CD4-positive, alpha-beta T cell (primary cell): ENCODE data around the gene CDC25A. TPM values are rescaled to one million over a fixed set of nuclear protein-coding genes. Genes with fewer than 3 reads are reported as not detected.

Experiments used
- ATAC-seq: fragments of 200-7000 bp; cut with Tn5 transposase; one replicate; pipeline ENCODE4 v1.10.0; 2022; ENCODE audit warnings: mild to moderate bottlenecking; ENCODE audit not compliant: poor library complexity
- CTCF ChIA-PET: fragments of 350-600 bp; sonication (Branson Sonifier 250); formaldehyde crosslinking; loops from one replicate; lab custom pipeline; 2021; ENCODE audit warnings: antibody characterized with exemption, inconsistent platforms; lab: Charles Lee
- POLR2A ChIA-PET: fragments of 350-600 bp; sonication (Branson Sonifier 250); formaldehyde crosslinking; loops from one replicate; lab custom pipeline; 2021; ENCODE audit warnings: antibody characterized with exemption, inconsistent platforms; lab: Charles Lee
- DNase-seq, 14 experiments: peaks; one replicate each; pipeline ENCODE4 v3.0.0-alpha.2; 2013 to 2020; ENCODE audit warnings: mixed read lengths in 2 of 14
- H3K27ac ChIP-seq, 2 donors: one replicate each; pipeline versions ENCODE4 v1.5.1 to v1.7.0; 2013; ENCODE audit warnings: low read length in 2 of 2, low read depth in 1 of 2, mild to moderate bottlenecking in 1 of 2
- H3K27me3 ChIP-seq, 2 experiments: 1 replicate in 1 of 2; 2 replicates in 1 of 2; pipeline versions ENCODE4 v1.6.1 to v1.7.0; 2013; ENCODE audit warnings: low read length in 2 of 2, control low read depth in 1 of 2, mild to moderate bottlenecking in 1 of 2, moderate library complexity in 1 of 2; ENCODE audit not compliant: insufficient read depth in 2 of 2, control insufficient read depth in 1 of 2
- H3K36me3 ChIP-seq: one replicate; pipeline ENCODE4 v1.6.1; 2013; ENCODE audit warnings: low read length, control low read depth; ENCODE audit not compliant: insufficient read depth
- H3K4me1 ChIP-seq: one replicate; pipeline ENCODE4 v1.6.1; 2013; ENCODE audit warnings: low read length, control low read depth; ENCODE audit not compliant: insufficient read depth
- H3K4me3 ChIP-seq: one replicate; pipeline ENCODE4 v1.5.1; 2013; ENCODE audit warnings: mild to moderate bottlenecking, low read length, moderate library complexity
- H3K9me3 ChIP-seq, 2 experiments: 1 replicate in 1 of 2; 2 replicates in 1 of 2; pipeline versions ENCODE4 v1.6.1 to v1.7.0; 2013; ENCODE audit warnings: low read length in 2 of 2, mild to moderate bottlenecking in 2 of 2, control low read depth in 1 of 2, moderate library complexity in 1 of 2; ENCODE audit not compliant: control insufficient read depth in 1 of 2, insufficient read depth in 1 of 2
- H3K27ac Mint-ChIP-seq: one replicate; pipeline ENCODE4 v1.8.0; 2020; ENCODE audit warnings: mixed read lengths
- H3K27me3 Mint-ChIP-seq: one replicate; pipeline ENCODE4 v1.8.0; 2021; ENCODE audit warnings: mixed read lengths
- H3K36me3 Mint-ChIP-seq: one replicate; pipeline ENCODE4 v1.8.0; 2021; ENCODE audit warnings: low read depth, mixed read lengths
- H3K4me1 Mint-ChIP-seq: one replicate; pipeline ENCODE4 v1.8.0; 2021; ENCODE audit warnings: low read depth, mixed read lengths
- H3K4me3 Mint-ChIP-seq: one replicate; pipeline ENCODE4 v1.8.0; 2020; ENCODE audit warnings: mild to moderate bottlenecking, mixed read lengths
- H3K9me3 Mint-ChIP-seq: one replicate; pipeline ENCODE4 v1.8.0; 2020; ENCODE audit warnings: mixed read lengths
- intact Hi-C, 2 experiments: fragments of 100-400 bp; cut with DNase I in 1 of 2; cut with micrococcal nuclease in 1 of 2; formaldehyde crosslinking; loops; one replicate each; pipeline versions ENCODE4 v1.15.1 to v1.9.0; 2023 to 2025; cut with DNase I, micrococcal nuclease
- total RNA-seq, 174 experiments: library from RNA in 2 of 174; stranded (reverse) in 2 of 174; gene quantifications; one replicate each; pipeline ENCODE4 v1.2.3 and lab custom pipeline; 2021 to 2026
- TF ChIP-seq, protein P1 (sequence below): fragments of 200-600 bp; IDR thresholded peaks from one replicate; pipeline ENCODE4 v1.8.0; 2022; ENCODE audit warnings: antibody characterized with exemption, mild to moderate bottlenecking

CDC25A gene
- total RNA-seq, 2 experiments from 2014 or later = 0.14 TPM; not detected in 1

DNA sequence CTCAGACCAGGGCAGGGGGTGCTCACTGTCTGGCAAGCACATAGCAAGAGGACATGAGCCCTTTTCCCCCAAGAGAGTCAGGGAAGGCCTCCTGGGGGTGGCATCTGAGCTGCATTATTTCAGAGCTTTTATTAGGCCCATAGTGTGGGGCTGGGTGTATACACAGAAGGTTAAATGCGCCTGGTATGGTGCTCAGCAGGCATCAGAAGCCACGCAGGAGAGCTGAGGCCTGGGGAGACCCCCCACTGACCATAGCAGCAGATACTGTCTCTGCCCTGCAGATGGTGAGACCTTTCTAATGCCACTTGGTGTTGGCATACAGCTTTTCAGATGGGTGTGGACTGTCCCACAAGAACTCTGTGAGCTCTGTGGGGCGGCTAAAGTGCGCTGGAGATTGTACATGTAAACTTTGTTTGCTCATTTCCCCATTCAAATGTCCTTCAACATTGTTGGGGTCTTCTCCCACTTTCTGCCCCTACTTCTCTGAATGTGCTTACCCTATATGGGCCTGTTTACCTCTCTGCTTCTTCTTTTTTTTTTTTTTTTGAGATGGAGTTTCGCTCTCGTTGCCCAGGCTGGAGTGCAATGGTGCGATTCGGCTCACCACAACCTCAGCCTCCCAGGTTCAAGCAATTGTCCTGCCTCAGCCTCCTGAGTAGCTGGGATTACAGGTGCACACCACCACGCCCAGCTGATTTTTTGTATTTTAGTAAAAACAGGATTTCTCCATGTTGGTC, 62.2 kb downstream of the CDC25A start:
- no peaks in the 10 kb centered on the region for H3K4me1 ChIP-seq
- no peak for ATAC-seq

DNA sequence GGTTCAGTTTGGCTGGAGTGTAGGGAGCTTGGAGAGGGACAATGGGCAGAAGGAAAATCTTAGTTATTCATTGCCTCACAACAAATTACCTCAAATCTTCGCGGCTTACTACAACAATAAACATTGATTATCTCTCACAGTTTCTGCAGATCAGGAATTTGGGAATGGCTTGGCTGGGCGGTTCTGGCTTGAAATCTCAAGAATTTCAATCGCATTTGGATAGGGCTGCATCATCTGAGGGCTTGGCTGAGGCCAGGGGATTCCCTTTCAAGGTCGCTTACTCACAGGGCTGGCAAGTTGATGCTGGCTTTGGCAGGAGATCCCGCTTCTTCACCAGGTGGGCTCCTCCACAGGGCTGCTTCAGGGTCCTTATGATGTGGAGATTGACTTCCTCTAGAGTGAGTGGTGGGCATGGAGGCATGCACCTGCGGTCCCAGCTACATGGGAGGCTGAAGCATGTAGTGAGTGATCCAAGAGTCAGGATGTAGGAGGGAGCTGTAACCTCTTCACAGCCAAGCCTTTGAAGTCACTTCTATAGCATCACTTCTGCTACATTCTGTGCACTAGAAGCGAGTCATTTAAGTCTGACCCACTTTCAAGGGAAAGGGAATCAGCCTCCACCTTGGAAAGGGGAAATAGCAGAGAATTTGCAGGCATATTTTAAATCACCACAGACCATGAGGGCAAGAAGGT, 63.1 kb downstream of the CDC25A start:
- POLR2A ChIA-PET = no interaction called here
- Histone ChIP-seq H3K27me3 (no peaks in the 10 kb centered on the region), H3K36me3 (no peaks in the 10 kb centered on the region), H3K4me3 (no peak overlapping the region), H3K9me3 (no peaks in the 10 kb centered on the region), H3K4me1 (no peaks in the 10 kb centered on the region), H3K27ac (no peak overlapping the region)
- no peaks in the 10 kb centered on the region for H3K4me1 Mint-ChIP-seq
- intact Hi-C loops = no loop called here
- DNase-seq (no peak), ATAC-seq (no peak)
- TF ChIP-seq, protein P1, sequence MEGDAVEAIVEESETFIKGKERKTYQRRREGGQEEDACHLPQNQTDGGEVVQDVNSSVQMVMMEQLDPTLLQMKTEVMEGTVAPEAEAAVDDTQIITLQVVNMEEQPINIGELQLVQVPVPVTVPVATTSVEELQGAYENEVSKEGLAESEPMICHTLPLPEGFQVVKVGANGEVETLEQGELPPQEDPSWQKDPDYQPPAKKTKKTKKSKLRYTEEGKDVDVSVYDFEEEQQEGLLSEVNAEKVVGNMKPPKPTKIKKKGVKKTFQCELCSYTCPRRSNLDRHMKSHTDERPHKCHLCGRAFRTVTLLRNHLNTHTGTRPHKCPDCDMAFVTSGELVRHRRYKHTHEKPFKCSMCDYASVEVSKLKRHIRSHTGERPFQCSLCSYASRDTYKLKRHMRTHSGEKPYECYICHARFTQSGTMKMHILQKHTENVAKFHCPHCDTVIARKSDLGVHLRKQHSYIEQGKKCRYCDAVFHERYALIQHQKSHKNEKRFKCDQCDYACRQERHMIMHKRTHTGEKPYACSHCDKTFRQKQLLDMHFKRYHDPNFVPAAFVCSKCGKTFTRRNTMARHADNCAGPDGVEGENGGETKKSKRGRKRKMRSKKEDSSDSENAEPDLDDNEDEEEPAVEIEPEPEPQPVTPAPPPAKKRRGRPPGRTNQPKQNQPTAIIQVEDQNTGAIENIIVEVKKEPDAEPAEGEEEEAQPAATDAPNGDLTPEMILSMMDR = no peak
- H3K36me3 Mint-ChIP-seq = no peaks in the 10 kb centered on the region
- no peak overlapping the region for H3K4me3 Mint-ChIP-seq
- H3K9me3 Mint-ChIP-seq = no peaks in the 10 kb centered on the region
- H3K27ac Mint-ChIP-seq = no peak overlapping the region
- no peaks in the 10 kb centered on the region for H3K27me3 Mint-ChIP-seq
- CTCF ChIA-PET = no interaction called here

More for the DNA sequence above, 62.2 kb downstream of the CDC25A start:
- intact Hi-C loops = no loop called here
- ChIA-PET POLR2A (no interaction called here), CTCF (no interaction called here)
- Histone ChIP-seq H3K27ac (no peak overlapping the region), H3K4me3 (no peak overlapping the region), H3K9me3 (no peaks in the 10 kb centered on the region), H3K36me3 (no peaks in the 10 kb centered on the region), H3K27me3 (no peaks in the 10 kb centered on the region)
- no peaks in the 10 kb centered on the region for H3K27me3 Mint-ChIP-seq
- H3K4me1 Mint-ChIP-seq = no peaks in the 10 kb centered on the region
- no peak for DNase-seq
- no peak overlapping the region for H3K4me3 Mint-ChIP-seq
- no peak overlapping the region for H3K27ac Mint-ChIP-seq
- TF ChIP-seq, protein P1 = no peak
- H3K9me3 Mint-ChIP-seq = no peaks in the 10 kb centered on the region
- H3K36me3 Mint-ChIP-seq = no peaks in the 10 kb centered on the region

DNA sequence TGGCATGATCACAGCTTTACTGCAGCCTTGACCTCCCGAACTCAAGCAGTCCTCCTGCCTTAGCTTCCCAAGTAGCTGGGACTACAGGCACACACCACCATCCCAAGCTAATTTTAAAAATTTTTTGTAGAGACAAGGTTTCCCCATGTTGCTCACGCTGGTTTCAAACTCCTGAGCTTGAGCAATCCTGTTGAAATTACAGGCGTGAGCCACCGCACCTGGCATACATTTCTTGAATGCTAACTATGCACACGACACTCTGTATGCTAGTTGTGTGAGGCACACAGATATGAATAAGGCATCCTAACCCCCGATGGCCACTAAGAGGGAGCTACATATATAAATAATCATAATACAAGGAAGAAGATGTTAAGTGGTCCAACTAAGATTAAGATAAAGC, 64.9 kb downstream of the CDC25A start:
- H3K27me3 ChIP-seq = no peaks in the 10 kb centered on the region
- intact Hi-C loops = no loop called here
- ATAC-seq (no peak), DNase-seq (no peak)
- Mint-ChIP-seq H3K27me3 (no peaks in the 10 kb centered on the region), H3K4me3 (no peak overlapping the region), H3K9me3 (no peaks in the 10 kb centered on the region), H3K27ac (no peak overlapping the region), H3K4me1 (no peaks in the 10 kb centered on the region), H3K36me3 (no peaks in the 10 kb centered on the region)
- H3K9me3 ChIP-seq = no peaks in the 10 kb centered on the region
- no peaks in the 10 kb centered on the region for H3K36me3 ChIP-seq
- no peak overlapping the region for H3K27ac ChIP-seq
- H3K4me3 ChIP-seq = no peak overlapping the region
- CTCF ChIA-PET = interaction anchor here (0.6 to 0.9 kb wide), 2 partner anchors 14 to 20 kb away, joined by 3 read pairs; no protein-coding TSS in a partner anchor
- POLR2A ChIA-PET = no interaction called here
- no peaks in the 10 kb centered on the region for H3K4me1 ChIP-seq
- TF ChIP-seq, protein P1 = no peak
